GM23338 (cell line): Measurements from ENCODE around the gene RET. TPM values are rescaled to one million over a fixed set of nuclear protein-coding genes. Genes with fewer than 3 reads are reported as not detected.

Experiments
- ATAC-seq: fragments of 200-7000 bp; cut with Tn5 transposase; 3 replicates; pipeline ENCODE4 v1.9.1; 2020
- DNase-seq: peaks from one replicate; pipeline ENCODE4 v3.0.0-alpha.2; 2015; ENCODE audit warnings: low spot score
- H2AFZ ChIP-seq: fragments of 200-600 bp; sonication (generic); 2 replicates; pipeline ENCODE4 v1.8.0; 2016; ENCODE audit warnings: antibody characterized with exemption, mild to moderate bottlenecking, moderate library complexity
- H3F3A ChIP-seq: fragments of 200-600 bp; sonication (generic); replicated peaks from 2 replicates; pipeline ENCODE4 v1.8.0; 2017; ENCODE audit warnings: antibody characterized with exemption, mixed run types, low read depth
- H3K27ac ChIP-seq: fragments of 200-600 bp; sonication (generic); 2 replicates; pipeline ENCODE4 v1.6.1; 2016; ENCODE audit warnings: low read depth
- H3K27me3 ChIP-seq: fragments of 200-600 bp; sonication (generic); 2 replicates; pipeline ENCODE4 v1.8.0; 2016; ENCODE audit warnings: mild to moderate bottlenecking, mixed run types, moderate library complexity; ENCODE audit not compliant: insufficient read depth
- H3K36me3 ChIP-seq: fragments of 200-600 bp; sonication (generic); 2 replicates; pipeline ENCODE4 v1.8.0; 2016; ENCODE audit warnings: mild to moderate bottlenecking; ENCODE audit not compliant: insufficient read depth
- H3K4me1 ChIP-seq: fragments of 200-600 bp; sonication (generic); 2 replicates; pipeline ENCODE4 v1.8.0; 2016; ENCODE audit warnings: mild to moderate bottlenecking, moderate library complexity; ENCODE audit not compliant: insufficient read depth
- H3K4me2 ChIP-seq: fragments of 200-600 bp; sonication (generic); 2 replicates; pipeline ENCODE4 v1.7.1; 2017; ENCODE audit warnings: mixed run types
- H3K4me3 ChIP-seq: fragments of 200-600 bp; sonication (generic); 2 replicates; pipeline ENCODE4 v1.6.1; 2016; ENCODE audit warnings: mixed run types
- H3K79me2 ChIP-seq: fragments of 200-600 bp; sonication (generic); replicated peaks from 2 replicates; pipeline ENCODE4 v1.8.0; 2017; ENCODE audit warnings: mild to moderate bottlenecking; ENCODE audit not compliant: insufficient read depth
- H3K9me2 ChIP-seq: fragments of 200-600 bp; sonication (generic); 2 replicates; pipeline ENCODE4 v1.8.0; 2017; ENCODE audit not compliant: insufficient read depth
- H4K20me1 ChIP-seq: fragments of 200-600 bp; sonication (generic); replicated peaks from 2 replicates; pipeline ENCODE4 v1.8.0; 2017; ENCODE audit warnings: mild to moderate bottlenecking; ENCODE audit not compliant: insufficient read depth
- H3K27ac Mint-ChIP-seq: 2 replicates; pipeline ENCODE4 v1.8.0; 2020; ENCODE audit warnings: inconsistent platforms, mild to moderate bottlenecking, moderate library complexity, mixed read lengths
- H3K27me3 Mint-ChIP-seq: 3 replicates; pipeline ENCODE4 v1.8.0; 2022; ENCODE audit warnings: low read depth, mild to moderate bottlenecking, moderate library complexity, mixed read lengths, inconsistent platforms; ENCODE audit not compliant: insufficient read depth, poor library complexity
- H3K36me3 Mint-ChIP-seq: 3 replicates; pipeline ENCODE4 v1.8.0; 2021; ENCODE audit warnings: low read depth, mild to moderate bottlenecking, inconsistent platforms, moderate library complexity, mixed read lengths
- H3K4me1 Mint-ChIP-seq: 3 replicates; pipeline ENCODE4 v1.8.0; 2020; ENCODE audit warnings: mild to moderate bottlenecking, inconsistent platforms, mixed read lengths
- H3K4me3 Mint-ChIP-seq: 3 replicates; pipeline ENCODE4 v1.8.0; 2021; ENCODE audit warnings: moderate library complexity, mild to moderate bottlenecking, inconsistent platforms, mixed read lengths
- H3K9me3 Mint-ChIP-seq: 3 replicates; pipeline ENCODE4 v1.8.0; 2020; ENCODE audit warnings: moderate library complexity, mild to moderate bottlenecking, inconsistent platforms, mixed read lengths
- EZH2 ChIP-seq: fragments of 200-600 bp; sonication (generic); IDR thresholded peaks from one replicate; pipeline ENCODE4 v1.8.0; 2017; ENCODE audit warnings: antibody characterized with exemption, mild to moderate bottlenecking, low read depth; ENCODE audit not compliant: unreplicated experiment
- EZH2phosphoT487 ChIP-seq: fragments of 200-600 bp; sonication (generic); IDR thresholded peaks from one replicate; pipeline ENCODE4 v1.8.1; 2018; ENCODE audit warnings: antibody characterized with exemption; ENCODE audit not compliant: unreplicated experiment
- NANOG ChIP-seq: IDR thresholded peaks from 2 replicates; pipeline ENCODE4 v1.6.1; 2016; ENCODE audit warnings: antibody characterized with exemption, borderline replicate concordance
- STAT1 ChIP-seq: IDR thresholded peaks from one replicate; pipeline ENCODE4 v1.6.1; 2016; ENCODE audit warnings: antibody characterized with exemption; ENCODE audit not compliant: unreplicated experiment
- ZNF331 ChIP-seq: fragments of 250-450 bp; sonication (Bioruptor Pico); IDR thresholded peaks from 2 replicates; pipeline ENCODE4 v1.5.0; 2020; ENCODE audit warnings: low read depth, mild to moderate bottlenecking, moderate library complexity
- polyA plus RNA-seq: library from polyadenylated mRNA; unstranded; fragments of >200 nt; fragmentation: Nextera tagmentation; extraction: Ambion mirVana; gene quantifications from 2 replicates; pipeline ENCODE4 v1.2.1, GENCODE V29; 2016
- total RNA-seq: library from RNA; depleted of rRNA; stranded (reverse); fragments of >200 nt; shearing (Covaris generic); gene quantifications from 2 replicates; pipeline ENCODE4 v1.2.3, GENCODE V29; 2014
- TF ChIP-seq, protein P1 (sequence below): IDR thresholded peaks from one replicate; pipeline ENCODE4 v1.6.1; 2018; ENCODE audit warnings: antibody characterized with exemption; ENCODE audit not compliant: unreplicated experiment
- TF ChIP-seq, protein P2 (sequence below), 2 experiments: fragments of 200-600 bp in 1 of 2; sonication (generic) in 1 of 2; conservative IDR thresholded peaks; 2 replicates each; pipeline versions ENCODE4 v1.5.1 to v1.6.1; 2016 to 2017; ENCODE audit warnings: antibody characterized with exemption in 2 of 2, low read depth in 2 of 2, mild to moderate bottlenecking in 2 of 2, moderate library complexity in 1 of 2
- TF ChIP-seq, protein P3 (sequence below): fragments of 250-450 bp; sonication (Bioruptor Pico); IDR thresholded peaks from 2 replicates; pipeline ENCODE4 v1.5.0; 2020; ENCODE audit warnings: mild to moderate bottlenecking, moderate library complexity
- TF ChIP-seq, protein P4 (sequence below): IDR thresholded peaks from 2 replicates; pipeline ENCODE4 v1.6.1; 2016; ENCODE audit warnings: antibody characterized with exemption

Gene RET
- total and polyA plus RNA-seq, 2 experiments from 2014 or later, result 5.5 to 9.8 TPM

DNA sequence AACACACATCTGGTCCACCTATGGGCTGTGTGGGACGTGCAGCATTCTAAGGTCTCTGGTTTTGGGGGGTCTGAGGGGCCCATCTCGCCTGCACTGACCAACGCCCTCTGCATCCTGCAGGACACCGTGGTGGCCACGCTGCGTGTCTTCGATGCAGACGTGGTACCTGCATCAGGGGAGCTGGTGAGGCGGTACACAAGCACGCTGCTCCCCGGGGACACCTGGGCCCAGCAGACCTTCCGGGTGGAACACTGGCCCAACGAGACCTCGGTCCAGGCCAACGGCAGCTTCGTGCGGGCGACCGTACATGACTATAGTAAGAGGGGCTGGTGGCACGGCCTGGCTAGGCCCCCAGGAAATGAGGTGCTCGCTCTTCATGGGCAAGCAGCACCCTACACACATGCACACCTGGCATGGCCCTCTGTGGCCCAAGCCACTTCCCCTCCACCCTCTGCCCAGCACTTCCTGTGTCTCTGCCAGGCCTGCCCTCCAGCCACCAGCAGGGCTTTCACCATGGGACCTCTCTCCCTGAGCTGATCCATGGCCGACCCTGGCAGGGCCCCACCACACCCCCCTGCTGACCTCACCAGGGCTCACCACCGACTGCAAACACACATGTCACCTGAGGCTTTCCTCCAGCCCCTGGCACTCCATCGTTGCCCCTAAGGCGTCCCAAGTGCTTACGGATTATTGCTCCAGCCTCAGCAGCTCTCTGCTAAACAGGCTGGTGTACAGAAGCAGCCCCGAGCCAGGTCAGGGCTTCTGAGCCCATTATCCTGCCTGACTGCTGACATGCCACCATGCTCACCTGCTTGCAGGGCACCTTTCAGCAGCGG lies 29.6 kb downstream of the RET start (continued):
- TF ChIP-seq, protein P1, sequence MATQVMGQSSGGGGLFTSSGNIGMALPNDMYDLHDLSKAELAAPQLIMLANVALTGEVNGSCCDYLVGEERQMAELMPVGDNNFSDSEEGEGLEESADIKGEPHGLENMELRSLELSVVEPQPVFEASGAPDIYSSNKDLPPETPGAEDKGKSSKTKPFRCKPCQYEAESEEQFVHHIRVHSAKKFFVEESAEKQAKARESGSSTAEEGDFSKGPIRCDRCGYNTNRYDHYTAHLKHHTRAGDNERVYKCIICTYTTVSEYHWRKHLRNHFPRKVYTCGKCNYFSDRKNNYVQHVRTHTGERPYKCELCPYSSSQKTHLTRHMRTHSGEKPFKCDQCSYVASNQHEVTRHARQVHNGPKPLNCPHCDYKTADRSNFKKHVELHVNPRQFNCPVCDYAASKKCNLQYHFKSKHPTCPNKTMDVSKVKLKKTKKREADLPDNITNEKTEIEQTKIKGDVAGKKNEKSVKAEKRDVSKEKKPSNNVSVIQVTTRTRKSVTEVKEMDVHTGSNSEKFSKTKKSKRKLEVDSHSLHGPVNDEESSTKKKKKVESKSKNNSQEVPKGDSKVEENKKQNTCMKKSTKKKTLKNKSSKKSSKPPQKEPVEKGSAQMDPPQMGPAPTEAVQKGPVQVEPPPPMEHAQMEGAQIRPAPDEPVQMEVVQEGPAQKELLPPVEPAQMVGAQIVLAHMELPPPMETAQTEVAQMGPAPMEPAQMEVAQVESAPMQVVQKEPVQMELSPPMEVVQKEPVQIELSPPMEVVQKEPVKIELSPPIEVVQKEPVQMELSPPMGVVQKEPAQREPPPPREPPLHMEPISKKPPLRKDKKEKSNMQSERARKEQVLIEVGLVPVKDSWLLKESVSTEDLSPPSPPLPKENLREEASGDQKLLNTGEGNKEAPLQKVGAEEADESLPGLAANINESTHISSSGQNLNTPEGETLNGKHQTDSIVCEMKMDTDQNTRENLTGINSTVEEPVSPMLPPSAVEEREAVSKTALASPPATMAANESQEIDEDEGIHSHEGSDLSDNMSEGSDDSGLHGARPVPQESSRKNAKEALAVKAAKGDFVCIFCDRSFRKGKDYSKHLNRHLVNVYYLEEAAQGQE, result no peak
- TF ChIP-seq, protein P2, sequence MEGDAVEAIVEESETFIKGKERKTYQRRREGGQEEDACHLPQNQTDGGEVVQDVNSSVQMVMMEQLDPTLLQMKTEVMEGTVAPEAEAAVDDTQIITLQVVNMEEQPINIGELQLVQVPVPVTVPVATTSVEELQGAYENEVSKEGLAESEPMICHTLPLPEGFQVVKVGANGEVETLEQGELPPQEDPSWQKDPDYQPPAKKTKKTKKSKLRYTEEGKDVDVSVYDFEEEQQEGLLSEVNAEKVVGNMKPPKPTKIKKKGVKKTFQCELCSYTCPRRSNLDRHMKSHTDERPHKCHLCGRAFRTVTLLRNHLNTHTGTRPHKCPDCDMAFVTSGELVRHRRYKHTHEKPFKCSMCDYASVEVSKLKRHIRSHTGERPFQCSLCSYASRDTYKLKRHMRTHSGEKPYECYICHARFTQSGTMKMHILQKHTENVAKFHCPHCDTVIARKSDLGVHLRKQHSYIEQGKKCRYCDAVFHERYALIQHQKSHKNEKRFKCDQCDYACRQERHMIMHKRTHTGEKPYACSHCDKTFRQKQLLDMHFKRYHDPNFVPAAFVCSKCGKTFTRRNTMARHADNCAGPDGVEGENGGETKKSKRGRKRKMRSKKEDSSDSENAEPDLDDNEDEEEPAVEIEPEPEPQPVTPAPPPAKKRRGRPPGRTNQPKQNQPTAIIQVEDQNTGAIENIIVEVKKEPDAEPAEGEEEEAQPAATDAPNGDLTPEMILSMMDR (conservative IDR thresholded peaks at IDR 0.05; ENCODE audit: low read depth in 2 of 2), result no peak
- TF ChIP-seq EZH2, result no peak
- TF ChIP-seq ZNF331 (CRISPR knock-in tag), result no peak
- TF ChIP-seq EZH2phosphoT487, result no peak
- no peak for TF ChIP-seq NANOG

DNA sequence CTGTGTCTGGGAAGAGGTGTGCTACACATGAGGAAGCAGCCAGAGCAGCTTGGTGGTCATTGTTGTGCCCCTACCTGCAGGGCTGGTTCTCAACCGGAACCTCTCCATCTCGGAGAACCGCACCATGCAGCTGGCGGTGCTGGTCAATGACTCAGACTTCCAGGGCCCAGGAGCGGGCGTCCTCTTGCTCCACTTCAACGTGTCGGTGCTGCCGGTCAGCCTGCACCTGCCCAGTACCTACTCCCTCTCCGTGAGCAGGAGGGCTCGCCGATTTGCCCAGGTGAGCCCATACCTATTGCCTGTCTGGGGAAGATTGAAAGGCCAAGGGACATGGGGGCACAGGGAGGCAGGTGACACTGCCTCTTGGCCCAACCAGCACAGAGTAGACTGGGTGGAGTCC lies 32.1 kb downstream of the RET start:
- H3K27me3 Mint-ChIP-seq, result peaks cover 20% of the 10 kb centered on the region
- Histone ChIP-seq H4K20me1 (no peaks in the 10 kb centered on the region), H3K79me2 (no peaks in the 10 kb centered on the region), H3K9me2 (no peaks in the 10 kb centered on the region), H3K27me3 (peaks cover 12% of the 10 kb centered on the region), H3F3A (no peaks in the 10 kb centered on the region), H2AFZ (no peak overlapping the region), H3K4me2 (no peak overlapping the region), H3K27ac (no peak overlapping the region), H3K36me3 (no peaks in the 10 kb centered on the region), H3K4me3 (no peak overlapping the region), H3K4me1 (no peaks in the 10 kb centered on the region)
- no peak for ATAC-seq
- H3K27ac Mint-ChIP-seq, result no peak overlapping the region
- no peaks in the 10 kb centered on the region for H3K36me3 Mint-ChIP-seq
- H3K9me3 Mint-ChIP-seq, result no peaks in the 10 kb centered on the region
- H3K4me1 Mint-ChIP-seq, result no peaks in the 10 kb centered on the region
- no peak overlapping the region for H3K4me3 Mint-ChIP-seq
- DNase-seq, result no peak
- TF ChIP-seq, protein P3, sequence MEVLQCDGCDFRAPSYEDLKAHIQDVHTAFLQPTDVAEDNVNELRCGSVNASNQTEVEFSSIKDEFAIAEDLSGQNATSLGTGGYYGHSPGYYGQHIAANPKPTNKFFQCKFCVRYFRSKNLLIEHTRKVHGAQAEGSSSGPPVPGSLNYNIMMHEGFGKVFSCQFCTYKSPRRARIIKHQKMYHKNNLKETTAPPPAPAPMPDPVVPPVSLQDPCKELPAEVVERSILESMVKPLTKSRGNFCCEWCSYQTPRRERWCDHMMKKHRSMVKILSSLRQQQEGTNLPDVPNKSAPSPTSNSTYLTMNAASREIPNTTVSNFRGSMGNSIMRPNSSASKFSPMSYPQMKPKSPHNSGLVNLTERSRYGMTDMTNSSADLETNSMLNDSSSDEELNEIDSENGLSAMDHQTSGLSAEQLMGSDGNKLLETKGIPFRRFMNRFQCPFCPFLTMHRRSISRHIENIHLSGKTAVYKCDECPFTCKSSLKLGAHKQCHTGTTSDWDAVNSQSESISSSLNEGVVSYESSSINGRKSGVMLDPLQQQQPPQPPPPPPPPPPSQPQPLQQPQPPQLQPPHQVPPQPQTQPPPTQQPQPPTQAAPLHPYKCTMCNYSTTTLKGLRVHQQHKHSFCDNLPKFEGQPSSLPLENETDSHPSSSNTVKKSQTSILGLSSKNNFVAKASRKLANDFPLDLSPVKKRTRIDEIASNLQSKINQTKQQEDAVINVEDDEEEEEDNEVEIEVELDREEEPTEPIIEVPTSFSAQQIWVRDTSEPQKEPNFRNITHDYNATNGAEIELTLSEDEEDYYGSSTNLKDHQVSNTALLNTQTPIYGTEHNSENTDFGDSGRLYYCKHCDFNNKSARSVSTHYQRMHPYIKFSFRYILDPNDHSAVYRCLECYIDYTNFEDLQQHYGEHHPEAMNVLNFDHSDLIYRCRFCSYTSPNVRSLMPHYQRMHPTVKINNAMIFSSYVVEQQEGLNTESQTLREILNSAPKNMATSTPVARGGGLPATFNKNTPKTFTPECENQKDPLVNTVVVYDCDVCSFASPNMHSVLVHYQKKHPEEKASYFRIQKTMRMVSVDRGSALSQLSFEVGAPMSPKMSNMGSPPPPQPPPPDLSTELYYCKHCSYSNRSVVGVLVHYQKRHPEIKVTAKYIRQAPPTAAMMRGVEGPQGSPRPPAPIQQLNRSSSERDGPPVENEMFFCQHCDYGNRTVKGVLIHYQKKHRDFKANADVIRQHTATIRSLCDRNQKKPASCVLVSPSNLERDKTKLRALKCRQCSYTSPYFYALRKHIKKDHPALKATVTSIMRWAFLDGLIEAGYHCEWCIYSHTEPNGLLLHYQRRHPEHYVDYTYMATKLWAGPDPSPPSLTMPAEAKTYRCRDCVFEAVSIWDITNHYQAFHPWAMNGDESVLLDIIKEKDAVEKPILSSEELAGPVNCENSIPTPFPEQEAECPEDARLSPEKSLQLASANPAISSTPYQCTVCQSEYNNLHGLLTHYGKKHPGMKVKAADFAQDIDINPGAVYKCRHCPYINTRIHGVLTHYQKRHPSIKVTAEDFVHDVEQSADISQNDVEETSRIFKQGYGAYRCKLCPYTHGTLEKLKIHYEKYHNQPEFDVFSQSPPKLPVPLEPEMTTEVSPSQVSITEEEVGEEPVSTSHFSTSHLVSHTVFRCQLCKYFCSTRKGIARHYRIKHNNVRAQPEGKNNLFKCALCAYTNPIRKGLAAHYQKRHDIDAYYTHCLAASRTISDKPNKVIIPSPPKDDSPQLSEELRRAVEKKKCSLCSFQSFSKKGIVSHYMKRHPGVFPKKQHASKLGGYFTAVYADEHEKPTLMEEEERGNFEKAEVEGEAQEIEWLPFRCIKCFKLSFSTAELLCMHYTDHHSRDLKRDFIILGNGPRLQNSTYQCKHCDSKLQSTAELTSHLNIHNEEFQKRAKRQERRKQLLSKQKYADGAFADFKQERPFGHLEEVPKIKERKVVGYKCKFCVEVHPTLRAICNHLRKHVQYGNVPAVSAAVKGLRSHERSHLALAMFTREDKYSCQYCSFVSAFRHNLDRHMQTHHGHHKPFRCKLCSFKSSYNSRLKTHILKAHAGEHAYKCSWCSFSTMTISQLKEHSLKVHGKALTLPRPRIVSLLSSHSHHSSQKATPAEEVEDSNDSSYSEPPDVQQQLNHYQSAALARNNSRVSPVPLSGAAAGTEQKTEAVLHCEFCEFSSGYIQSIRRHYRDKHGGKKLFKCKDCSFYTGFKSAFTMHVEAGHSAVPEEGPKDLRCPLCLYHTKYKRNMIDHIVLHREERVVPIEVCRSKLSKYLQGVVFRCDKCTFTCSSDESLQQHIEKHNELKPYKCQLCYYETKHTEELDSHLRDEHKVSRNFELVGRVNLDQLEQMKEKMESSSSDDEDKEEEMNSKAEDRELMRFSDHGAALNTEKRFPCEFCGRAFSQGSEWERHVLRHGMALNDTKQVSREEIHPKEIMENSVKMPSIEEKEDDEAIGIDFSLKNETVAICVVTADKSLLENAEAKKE, result no peak
- TF ChIP-seq STAT1 (no peak), EZH2 (no peak), NANOG (no peak)
- TF ChIP-seq, protein P4, sequence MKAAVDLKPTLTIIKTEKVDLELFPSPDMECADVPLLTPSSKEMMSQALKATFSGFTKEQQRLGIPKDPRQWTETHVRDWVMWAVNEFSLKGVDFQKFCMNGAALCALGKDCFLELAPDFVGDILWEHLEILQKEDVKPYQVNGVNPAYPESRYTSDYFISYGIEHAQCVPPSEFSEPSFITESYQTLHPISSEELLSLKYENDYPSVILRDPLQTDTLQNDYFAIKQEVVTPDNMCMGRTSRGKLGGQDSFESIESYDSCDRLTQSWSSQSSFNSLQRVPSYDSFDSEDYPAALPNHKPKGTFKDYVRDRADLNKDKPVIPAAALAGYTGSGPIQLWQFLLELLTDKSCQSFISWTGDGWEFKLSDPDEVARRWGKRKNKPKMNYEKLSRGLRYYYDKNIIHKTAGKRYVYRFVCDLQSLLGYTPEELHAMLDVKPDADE, result no peak
